Sigmoid colon (tissue), 7 donors: Measurements from ENCODE around the gene SOX4. TPM values are rescaled to one million over a fixed set of nuclear protein-coding genes. Genes with fewer than 3 reads are reported as not detected.

ENCODE experiments used
- DNase-seq: peaks from one replicate; pipeline ENCODE4 v3.0.0-alpha.2; 2019
- H3K27ac ChIP-seq, 4 donors: fragments of 200-600 bp; sonication (generic); one replicate each; pipeline ENCODE4 v1.5.1; 2016 to 2019; ENCODE audit warnings: mild to moderate bottlenecking in 1 of 4
- H3K27me3 ChIP-seq, 3 donors: fragments of 200-600 bp; sonication (generic); one replicate each; pipeline ENCODE4 v1.5.1; 2019; ENCODE audit warnings: mild to moderate bottlenecking in 1 of 3
- H3K36me3 ChIP-seq, 4 donors: fragments of 200-600 bp; sonication (generic); one replicate each; pipeline ENCODE4 v1.5.1; 2016 to 2019
- H3K4me1 ChIP-seq, 4 donors: fragments of 200-600 bp; sonication (generic); one replicate each; pipeline ENCODE4 v1.5.1; 2017 to 2019
- H3K4me3 ChIP-seq, 4 donors: fragments of 200-600 bp; sonication (generic); one replicate each; pipeline ENCODE4 v1.5.1; 2017 to 2019; ENCODE audit warnings: mild to moderate bottlenecking in 2 of 4, moderate library complexity in 1 of 4
- H3K9me3 ChIP-seq, 4 donors: fragments of 200-600 bp in 3 of 4; sonication (generic) in 3 of 4; one replicate each; pipeline versions ENCODE4 v1.5.1 to v1.6.1; 2013 to 2019
- EP300 ChIP-seq, 4 donors: sonication (generic); formaldehyde crosslinking; IDR thresholded peaks; one replicate each; pipeline ENCODE4 v1.6.1; 2017; ENCODE audit warnings: antibody characterized with exemption in 4 of 4
- POLR2A ChIP-seq, 2 donors: fragments of 450-650 bp; IDR thresholded peaks; one replicate each; pipeline ENCODE4 v1.6.1; 2016; ENCODE audit warnings: antibody characterized with exemption in 2 of 2, mild to moderate bottlenecking in 2 of 2, moderate library complexity in 2 of 2
- POLR2AphosphoS5 ChIP-seq, 4 donors: sonication (generic); formaldehyde crosslinking; IDR thresholded peaks; one replicate each; pipeline ENCODE4 v1.6.1; 2017; ENCODE audit warnings: antibody characterized with exemption in 4 of 4
- WGBS, 2 donors: extraction: QIAGEN DNeasy Blood & Tissue Kit; methylation state at CpG; one replicate each; pipeline ENCODE4 v1.1.7; 2013; 5-methylcytosine and 5-hydroxymethylcytosine counted together
- intact Hi-C: fragments of 100-400 bp; cut with DNase I; formaldehyde crosslinking; loops from one replicate; pipeline ENCODE4 v1.15.1; 2023
- polyA plus RNA-seq, 3 donors: library from polyadenylated mRNA; stranded (reverse); fragments of 200-250 nt; gene quantifications; one replicate each; pipeline ENCODE4 v1.2.3, GENCODE V29; 2013
- total RNA-seq, 4 donors: library from RNA; depleted of rRNA; stranded (reverse); fragments of >200 nt; gene quantifications; one replicate each; pipeline ENCODE4 v1.1.0, GENCODE V29; 2016
- TF ChIP-seq, protein P1 (sequence below), 4 experiments: fragments of 450-650 bp in 3 of 4; fragments of 200-600 bp in 1 of 4; IDR thresholded peaks; one replicate each; pipeline ENCODE4 v1.5.1; 2016 to 2019; ENCODE audit warnings: antibody characterized with exemption in 4 of 4, mild to moderate bottlenecking in 3 of 4, moderate library complexity in 2 of 4
- donor health status: healthy with polysubstance abuse.
- donor health status: Bipolar disorder and iron deficiency.
- donor health status: healthy.

SOX4 gene
- total and polyA plus RNA-seq, 7 donors = 3.9 to 12.4 (median 6.2) TPM

DNA sequence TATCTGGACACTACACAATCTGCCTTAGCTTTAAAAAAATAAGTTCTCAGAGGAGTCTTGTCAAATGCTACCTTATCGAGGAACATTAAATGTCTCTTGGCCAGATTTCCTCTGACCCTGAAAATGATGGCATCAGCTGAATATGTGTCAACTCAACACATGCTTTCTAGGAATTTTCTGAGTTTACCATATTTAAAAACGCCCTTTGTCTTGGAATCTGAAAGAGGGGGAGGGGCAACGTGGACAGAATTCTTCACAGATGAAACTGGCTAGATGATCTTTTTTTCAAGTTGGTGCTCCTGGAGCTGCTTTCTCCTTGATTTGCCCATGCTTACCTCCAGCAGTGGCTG lies 5.1 kb downstream of the SOX4 start:
- Histone ChIP-seq H3K4me3 (peak overlapping the region in 3 of 4 donors; percentile 66 to 94 (median 83)), H3K27ac (peak overlapping the region in 2 of 4 donors; percentile 96 to 98), H3K9me3 (no peaks in the 10 kb centered on the region), H3K27me3 (no peaks in the 10 kb centered on the region), H3K4me1 (peaks cover 0 to 19% (median 17%) of the 10 kb centered on the region in 4 donors), H3K36me3 (no peaks in the 10 kb centered on the region)
- intact Hi-C loops = loop anchor here (5.0 to 10.0 kb wide), 6 partner anchors 159 to 1764 kb away; partner anchors contain the start of gene ID4
- 15 to 16% methylated on average over 3 of the region's 3 CpGs for WGBS, 2 donors
- TF ChIP-seq EP300 (IDR thresholded peaks at IDR 0.05) = no peak
- TF ChIP-seq, protein P1, sequence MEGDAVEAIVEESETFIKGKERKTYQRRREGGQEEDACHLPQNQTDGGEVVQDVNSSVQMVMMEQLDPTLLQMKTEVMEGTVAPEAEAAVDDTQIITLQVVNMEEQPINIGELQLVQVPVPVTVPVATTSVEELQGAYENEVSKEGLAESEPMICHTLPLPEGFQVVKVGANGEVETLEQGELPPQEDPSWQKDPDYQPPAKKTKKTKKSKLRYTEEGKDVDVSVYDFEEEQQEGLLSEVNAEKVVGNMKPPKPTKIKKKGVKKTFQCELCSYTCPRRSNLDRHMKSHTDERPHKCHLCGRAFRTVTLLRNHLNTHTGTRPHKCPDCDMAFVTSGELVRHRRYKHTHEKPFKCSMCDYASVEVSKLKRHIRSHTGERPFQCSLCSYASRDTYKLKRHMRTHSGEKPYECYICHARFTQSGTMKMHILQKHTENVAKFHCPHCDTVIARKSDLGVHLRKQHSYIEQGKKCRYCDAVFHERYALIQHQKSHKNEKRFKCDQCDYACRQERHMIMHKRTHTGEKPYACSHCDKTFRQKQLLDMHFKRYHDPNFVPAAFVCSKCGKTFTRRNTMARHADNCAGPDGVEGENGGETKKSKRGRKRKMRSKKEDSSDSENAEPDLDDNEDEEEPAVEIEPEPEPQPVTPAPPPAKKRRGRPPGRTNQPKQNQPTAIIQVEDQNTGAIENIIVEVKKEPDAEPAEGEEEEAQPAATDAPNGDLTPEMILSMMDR (IDR thresholded peaks at IDR 0.05) = no peak
- TF ChIP-seq POLR2AphosphoS5 (IDR thresholded peaks at IDR 0.05) = no peak
- no peak for TF ChIP-seq POLR2A (IDR thresholded peaks at IDR 0.05)
- no peak for DNase-seq

DNA sequence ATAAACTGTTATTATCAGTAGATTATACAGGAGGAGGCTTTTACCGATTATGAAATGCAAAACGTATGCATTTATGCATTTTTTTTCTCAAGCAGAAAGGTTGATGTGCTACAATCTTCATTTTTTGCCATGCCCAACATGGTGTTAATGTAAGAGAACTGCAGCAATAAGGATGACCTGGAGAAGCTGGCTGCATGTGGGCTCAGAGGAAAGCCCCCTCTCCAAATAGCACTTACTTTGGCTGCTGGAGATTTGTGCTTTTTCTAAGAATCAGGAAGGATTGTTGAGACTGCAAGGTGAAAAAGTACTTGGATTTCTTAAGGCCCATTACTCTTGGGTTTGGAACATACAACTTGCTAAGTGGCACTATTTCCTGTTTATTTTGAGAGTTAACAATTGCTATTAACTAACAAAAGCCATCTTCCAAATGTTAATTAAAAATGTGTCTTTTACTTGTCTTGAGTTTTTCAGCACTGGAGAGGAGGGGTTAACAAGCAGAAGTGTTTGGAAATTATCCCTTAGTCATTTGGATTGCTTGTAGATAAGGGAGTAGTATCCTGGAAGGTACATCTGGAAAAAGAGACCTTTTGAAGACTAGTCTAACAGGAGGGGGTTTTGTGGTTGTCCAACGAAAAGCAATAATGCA lies 5.6 kb downstream of the SOX4 start:
- intact Hi-C loops = loop anchor here (5.0 to 10.0 kb wide), 6 partner anchors 158 to 1764 kb away; partner anchors contain the start of gene ID4
- WGBS, 2 donors = 33 to 41% methylated on average over 3 of the region's 3 CpGs

DNA sequence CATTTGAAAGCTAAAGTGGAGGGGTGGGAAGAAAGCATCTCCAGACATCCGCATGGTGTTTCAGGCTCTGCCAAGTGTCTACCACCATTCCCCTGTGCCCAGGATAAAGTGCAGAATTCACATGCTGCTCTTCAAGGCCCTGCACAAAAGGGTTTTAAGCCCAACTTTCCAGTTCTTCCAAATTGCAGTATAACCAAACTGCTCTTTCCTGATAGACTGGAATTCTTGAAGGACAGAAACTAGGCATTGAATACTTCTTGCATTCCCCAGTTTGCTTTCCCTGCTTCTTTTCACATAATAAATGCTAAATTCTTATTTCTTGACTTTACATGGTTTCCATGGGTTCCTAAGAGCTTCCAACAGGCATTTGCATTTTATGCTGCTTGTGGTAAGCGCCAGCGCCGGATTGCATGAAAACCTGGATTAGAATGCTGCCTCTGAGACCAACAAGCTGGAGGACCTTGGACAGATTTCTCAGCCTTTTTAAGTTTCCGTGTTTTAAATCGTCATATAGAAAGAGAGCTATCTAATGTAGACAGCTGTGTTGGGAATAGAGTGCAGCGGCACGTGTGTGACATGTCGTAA lies 7.9 kb downstream of the SOX4 start:
- no peaks in the 10 kb centered on the region for H3K27me3 ChIP-seq
- intact Hi-C loops = no loop called here
- no peak overlapping the region for H3K4me3 ChIP-seq
- no peak for DNase-seq
- H3K36me3 ChIP-seq = no peaks in the 10 kb centered on the region
- H3K27ac ChIP-seq = no peak overlapping the region
- TF ChIP-seq POLR2A (IDR thresholded peaks at IDR 0.05) (no peak), POLR2AphosphoS5 (IDR thresholded peaks at IDR 0.05) (no peak), EP300 (IDR thresholded peaks at IDR 0.05) (no peak)
- TF ChIP-seq, protein P1 (IDR thresholded peaks at IDR 0.05) = no peak
- WGBS, 2 donors = 95 to 96% methylated on average over 9 of the region's 9 CpGs
- H3K4me1 ChIP-seq = peaks cover 0 to 19% (median 17%) of the 10 kb centered on the region in 4 donors
- H3K9me3 ChIP-seq = no peaks in the 10 kb centered on the region

More for the DNA sequence above, 5.6 kb downstream of the SOX4 start:
- Histone ChIP-seq H3K27ac (peak overlapping the region in 1 of 4 donors; percentile 96), H3K4me3 (no peak overlapping the region), H3K27me3 (no peaks in the 10 kb centered on the region), H3K36me3 (no peaks in the 10 kb centered on the region), H3K9me3 (no peaks in the 10 kb centered on the region), H3K4me1 (peaks cover 0 to 19% (median 17%) of the 10 kb centered on the region in 4 donors)
- TF ChIP-seq EP300 (IDR thresholded peaks at IDR 0.05) = no peak
- TF ChIP-seq POLR2A (IDR thresholded peaks at IDR 0.05) = no peak
- TF ChIP-seq, protein P1 (IDR thresholded peaks at IDR 0.05) = no peak
- no peak for TF ChIP-seq POLR2AphosphoS5 (IDR thresholded peaks at IDR 0.05)
- no peak for DNase-seq

DNA sequence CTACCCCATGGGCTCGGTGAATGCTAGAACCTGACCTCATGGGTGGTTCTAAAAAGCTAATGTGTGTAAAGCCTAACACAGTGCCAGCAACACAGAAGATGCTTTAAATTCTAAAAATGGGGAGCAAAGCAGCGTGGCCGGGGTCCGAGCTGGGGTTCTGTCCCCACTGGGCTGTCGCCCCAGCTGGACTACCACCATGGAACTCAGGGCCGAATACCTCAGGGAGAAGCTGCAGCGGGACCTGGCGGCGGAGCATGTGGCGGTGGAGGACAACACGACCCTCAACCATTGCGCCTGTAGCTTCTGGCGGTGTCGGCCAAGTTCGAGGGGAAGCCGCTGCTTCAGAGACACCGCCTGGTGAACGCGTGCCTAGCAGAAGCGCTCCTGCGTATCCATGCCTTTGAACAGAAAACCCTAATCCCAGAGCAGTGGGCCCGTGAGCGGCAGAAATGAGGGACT lies 8.4 kb downstream of the SOX4 start:
- Histone ChIP-seq H3K4me3 (no peak overlapping the region), H3K27ac (no peak overlapping the region), H3K36me3 (no peaks in the 10 kb centered on the region), H3K27me3 (no peaks in the 10 kb centered on the region), H3K4me1 (peaks cover 0 to 19% (median 17%) of the 10 kb centered on the region in 4 donors), H3K9me3 (no peaks in the 10 kb centered on the region)
- TF ChIP-seq, protein P1 (IDR thresholded peaks at IDR 0.05) = no peak
- no peak for TF ChIP-seq POLR2AphosphoS5 (IDR thresholded peaks at IDR 0.05)
- no peak for TF ChIP-seq POLR2A (IDR thresholded peaks at IDR 0.05)
- no peak for TF ChIP-seq EP300 (IDR thresholded peaks at IDR 0.05)
- DNase-seq = no peak
- 97 to 98% methylated on average over 23 of the region's 23 CpGs for whole genome bisulfite sequencing, 2 donors
- intact Hi-C loops = no loop called here
